B cell (primary cell): Measurements from ENCODE around the gene PCBP3. TPM values are rescaled to one million over a fixed set of nuclear protein-coding genes. Genes with fewer than 3 reads are reported as not detected.

Experiments
- ATAC-seq: fragments of 200-7000 bp; cut with Tn5 transposase; one replicate; pipeline ENCODE4 v1.10.0; 2021; ENCODE audit warnings: low read depth, mild to moderate bottlenecking, moderate number of reproducible peaks, moderate library complexity
- CTCF ChIA-PET: fragments of 350-600 bp; sonication (Branson Sonifier 250); formaldehyde crosslinking; loops from one replicate; lab custom pipeline; 2021; ENCODE audit warnings: antibody characterized with exemption, inconsistent platforms; lab: Charles Lee
- POLR2A ChIA-PET: fragments of 350-600 bp; sonication (Branson Sonifier 250); formaldehyde crosslinking; loops from one replicate; lab custom pipeline; 2021; ENCODE audit warnings: antibody characterized with exemption; lab: Charles Lee
- DNase-seq: peaks from one replicate; pipeline ENCODE4 v3.0.0; 2013
- H2AFZ ChIP-seq: 2 replicates; pipeline ENCODE4 v1.6.1; 2012; ENCODE audit warnings: mild to moderate bottlenecking, low read depth, low read length; ENCODE audit not compliant: insufficient read depth, poor library complexity, severe bottlenecking
- H3K27ac ChIP-seq, 2 donors: 1 replicate in 1 of 2; 2 replicates in 1 of 2; pipeline ENCODE4 v1.5.1; 2012 to 2013; ENCODE audit warnings: low read length in 2 of 2, mild to moderate bottlenecking in 2 of 2, moderate library complexity in 1 of 2
- H3K27me3 ChIP-seq, 4 experiments: fragments of 200-600 bp in 1 of 4; sonication (generic) in 1 of 4; replicated peaks in 1 of 4; 1 replicate in 2 of 4; 2 replicates in 2 of 4; pipeline versions ENCODE4 v1.6.1 to v1.7.0; 2013 to 2016; ENCODE audit warnings: low read length in 3 of 4, mild to moderate bottlenecking in 2 of 4, mixed read lengths in 1 of 4, moderate library complexity in 1 of 4; ENCODE audit not compliant: insufficient read depth in 4 of 4, control insufficient read depth in 3 of 4; ENCODE audit errors: control extremely low read depth in 1 of 4
- H3K36me3 ChIP-seq, 2 experiments: replicated peaks in 1 of 2; 1 replicate in 1 of 2; 2 replicates in 1 of 2; pipeline versions ENCODE4 v1.6.1 to v1.7.1; 2013; ENCODE audit warnings: low read length in 1 of 2; ENCODE audit not compliant: insufficient read depth in 2 of 2, control insufficient read depth in 1 of 2; ENCODE audit errors: control extremely low read depth in 1 of 2, extremely low read depth in 1 of 2
- H3K4me1 ChIP-seq, 2 donors: fragments of 200-600 bp in 1 of 2; sonication (generic) in 1 of 2; 1 replicate in 1 of 2; 2 replicates in 1 of 2; pipeline versions ENCODE4 v1.5.1 to v1.6.1; 2013 to 2017; ENCODE audit warnings: low read length in 2 of 2; ENCODE audit not compliant: control insufficient read depth in 2 of 2, insufficient read depth in 2 of 2
- H3K4me2 ChIP-seq: replicated peaks from 2 replicates; pipeline ENCODE3; 2012; ENCODE audit warnings: mild to moderate bottlenecking, low read depth, low read length; ENCODE audit not compliant: poor library complexity, severe bottlenecking
- H3K4me3 ChIP-seq, 5 experiments: fragments of 200-600 bp in 1 of 5; sonication (generic) in 1 of 5; 1 replicate in 3 of 5; 2 replicates in 2 of 5; pipeline versions ENCODE4 v1.5.1 to v1.7.0; 2011 to 2016; ENCODE audit warnings: low read length in 4 of 5, mild to moderate bottlenecking in 4 of 5, low read depth in 2 of 5, control low read depth in 1 of 5, moderate library complexity in 1 of 5; ENCODE audit not compliant: insufficient read depth in 1 of 5; ENCODE audit errors: control extremely low read depth in 1 of 5, extremely low read depth in 1 of 5
- H3K79me2 ChIP-seq: fragments of 200-600 bp; sonication (generic); one replicate; pipeline ENCODE4 v1.6.0; 2016; ENCODE audit warnings: low read length; ENCODE audit not compliant: control insufficient read depth, insufficient read depth
- H3K9ac ChIP-seq: fragments of 200-600 bp; sonication (generic); 2 replicates; pipeline ENCODE4 v1.6.1; 2017; ENCODE audit warnings: mild to moderate bottlenecking, low read length, moderate library complexity
- H3K9me3 ChIP-seq, 3 donors: one replicate each; pipeline versions ENCODE4 v1.6.1 to v1.7.1; 2013; ENCODE audit warnings: low read length in 2 of 3; ENCODE audit not compliant: control insufficient read depth in 2 of 3, insufficient read depth in 1 of 3; ENCODE audit errors: control extremely low read depth in 1 of 3
- H4K20me1 ChIP-seq: 2 replicates; pipeline ENCODE4 v1.6.0; 2012; ENCODE audit warnings: mild to moderate bottlenecking, low read length; ENCODE audit not compliant: insufficient read depth, control insufficient read depth, poor library complexity, severe bottlenecking
- H3K27ac Mint-ChIP-seq: one replicate; pipeline ENCODE4 v1.8.0; 2021; ENCODE audit warnings: mixed read lengths
- H3K27me3 Mint-ChIP-seq: one replicate; pipeline ENCODE4 v1.8.0; 2021; ENCODE audit warnings: mixed read lengths
- H3K4me1 Mint-ChIP-seq: one replicate; pipeline ENCODE4 v1.8.0; 2021; ENCODE audit warnings: mixed read lengths
- H3K4me3 Mint-ChIP-seq: one replicate; pipeline ENCODE4 v1.8.0; 2021; ENCODE audit warnings: mixed read lengths
- H3K9me3 Mint-ChIP-seq: one replicate; pipeline ENCODE4 v1.8.0; 2022; ENCODE audit warnings: mixed read lengths; ENCODE audit not compliant: insufficient read depth
- CTCF ChIP-seq: fragments of 200-600 bp; IDR thresholded peaks from one replicate; pipeline ENCODE4 v1.8.0; 2022; ENCODE audit warnings: antibody characterized with exemption, mild to moderate bottlenecking
- EZH2 ChIP-seq: IDR thresholded peaks from 2 replicates; pipeline ENCODE4 v1.6.1; 2012; ENCODE audit warnings: borderline replicate concordance, low read depth, mild to moderate bottlenecking, moderate library complexity, low read length; ENCODE audit not compliant: insufficient read depth, poor library complexity, severe bottlenecking
- WGBS: methylation state at CpG from one replicate; pipeline ENCODE4 v1.1.5; 2013; ENCODE audit warnings: missing lambda C conversion rate; ENCODE audit not compliant: insufficient coverage; 5-methylcytosine and 5-hydroxymethylcytosine counted together
- intact Hi-C: fragments of 100-400 bp; cut with micrococcal nuclease; formaldehyde crosslinking; loops from one replicate; pipeline ENCODE4 v1.10.0; 2022
- polyA plus RNA-seq: library from polyadenylated mRNA; depleted of rRNA; stranded (reverse); fragments of >200 nt; gene quantifications from 2 replicates; pipeline ENCODE4 v1.2.3, GENCODE V29; 2012
- total RNA-seq, 2 donors: library from RNA; stranded (reverse); fragments of 120-200 nt in 1 of 2; gene quantifications; 1 replicate in 1 of 2; 2 replicates in 1 of 2; pipeline versions ENCODE4 v1.2.3 to v1.2.4, GENCODE V29; 2013 to 2022

The PCBP3 gene
- total and polyA plus RNA-seq, 2 donors (not counting 1 experiment from before 2014, with no cell fraction given): 0.45 to 2.7 TPM

- Histone ChIP-seq H3K9me3 (peaks cover 0 to 4% (median 0%) of the 10 kb centered on the region in 3 donors), H3K79me2 (no peaks in the 10 kb centered on the region), H3K27me3 (no peaks in the 10 kb centered on the region), H2AFZ (no peak overlapping the region), H3K36me3 (no peaks in the 10 kb centered on the region), H3K4me3 (no peak overlapping the region), H3K4me1 (no peaks in the 10 kb centered on the region), H3K4me2 (no peak overlapping the region), H3K9ac (no peak overlapping the region), H3K27ac (no peak overlapping the region), H4K20me1 (no peaks in the 10 kb centered on the region)
- ATAC-seq: no peak
- WGBS: 85% methylated on average over 4 of the region's 5 CpGs
- TF ChIP-seq EZH2 (no peak), CTCF (no peak)
- no peak for DNase-seq
- no peak overlapping the region for H3K27ac Mint-ChIP-seq
- H3K4me1 Mint-ChIP-seq: no peaks in the 10 kb centered on the region
- no peaks in the 10 kb centered on the region for H3K9me3 Mint-ChIP-seq
- CTCF ChIA-PET: no interaction called here
- H3K4me3 Mint-ChIP-seq: no peak overlapping the region
- POLR2A ChIA-PET: no interaction called here
- intact Hi-C loops: no loop called here
- no peaks in the 10 kb centered on the region for H3K27me3 Mint-ChIP-seq
Measured at GRCh38 chr21:45739218-45740087, 95.9 kb downstream of the PCBP3 start.

- Histone ChIP-seq H3K27ac (no peak overlapping the region), H3K9ac (no peak overlapping the region), H4K20me1 (no peaks in the 10 kb centered on the region), H3K4me2 (no peak overlapping the region), H3K27me3 (no peaks in the 10 kb centered on the region), H3K4me1 (no peaks in the 10 kb centered on the region), H3K9me3 (peaks cover 0 to 4% (median 0%) of the 10 kb centered on the region in 3 donors), H2AFZ (no peak overlapping the region), H3K36me3 (no peaks in the 10 kb centered on the region), H3K4me3 (no peak overlapping the region), H3K79me2 (no peaks in the 10 kb centered on the region)
- Mint-ChIP-seq H3K4me3 (no peak overlapping the region), H3K4me1 (no peaks in the 10 kb centered on the region), H3K27ac (no peak overlapping the region), H3K9me3 (no peaks in the 10 kb centered on the region), H3K27me3 (no peaks in the 10 kb centered on the region)
- CTCF ChIA-PET: no interaction called here
- POLR2A ChIA-PET: no interaction called here
- ATAC-seq (no peak), DNase-seq (no peak)
- WGBS: 79% methylated on average over 6 of the region's 9 CpGs
- TF ChIP-seq CTCF (no peak), EZH2 (no peak)
- intact Hi-C loops: no loop called here
Measured at GRCh38 chr21:45740088-45740440, 96.5 kb downstream of the PCBP3 start.
